ENCODE data around the gene MAT1A.

The MAT1A gene

GRCh38 chr10:80322158-80322557, 32.7 kb upstream of the MAT1A start:
- no peak for DNase-seq (ENCODE audit: low read depth)
- no peak overlapping the region for H3K4me3 ChIP-seq (ENCODE audit: control insufficient read depth, low read depth, low read length)
- no peak for TF ChIP-seq CTCF (conservative IDR thresholded peaks at IDR 0.05; ENCODE audit: control insufficient read depth, insufficient read depth, low read depth, low read length)

GRCh38 chr10:80321183-80321582, 31.7 kb upstream of the MAT1A start:
- no peak overlapping the region for H3K4me3 ChIP-seq (ENCODE audit: control insufficient read depth, low read depth, low read length)
- no peak for TF ChIP-seq CTCF (conservative IDR thresholded peaks at IDR 0.05; ENCODE audit: control insufficient read depth, insufficient read depth, low read depth, low read length)
- no peak for DNase-seq (ENCODE audit: low read depth)

- H3K4me3 ChIP-seq (ENCODE audit: control insufficient read depth, low read depth, low read length) = no peak overlapping the region
- TF ChIP-seq CTCF (conservative IDR thresholded peaks at IDR 0.05; ENCODE audit: control insufficient read depth, insufficient read depth, low read depth, low read length) = no peak
- DNase-seq (ENCODE audit: low read depth) = no peak
Measured at GRCh38 chr10:80320377-80320776, 30.9 kb upstream of the MAT1A start.

- no peak overlapping the region for H3K4me3 ChIP-seq (ENCODE audit: control insufficient read depth, low read depth, low read length)
- TF ChIP-seq CTCF (conservative IDR thresholded peaks at IDR 0.05; ENCODE audit: control insufficient read depth, insufficient read depth, low read depth, low read length) = no peak
- no peak for DNase-seq (ENCODE audit: low read depth)
Measured at GRCh38 chr10:80319725-80320290, 30.4 kb upstream of the MAT1A start.

GRCh38 chr10:80319318-80319717, 29.9 kb upstream of the MAT1A start:
- no peak for TF ChIP-seq CTCF (conservative IDR thresholded peaks at IDR 0.05; ENCODE audit: control insufficient read depth, insufficient read depth, low read depth, low read length)
- no peak overlapping the region for H3K4me3 ChIP-seq (ENCODE audit: control insufficient read depth, low read depth, low read length)

GRCh38 chr10:80318742-80319141, 29.3 kb upstream of the MAT1A start:
- TF ChIP-seq CTCF (conservative IDR thresholded peaks at IDR 0.05; ENCODE audit: control insufficient read depth, insufficient read depth, low read depth, low read length) = no peak
- DNase-seq (ENCODE audit: low read depth) = no peak
- no peak overlapping the region for H3K4me3 ChIP-seq (ENCODE audit: control insufficient read depth, low read depth, low read length)

More at GRCh38 chr10:80319318-80319717, 29.9 kb upstream of the MAT1A start:
- DNase-seq (ENCODE audit: low read depth) = no peak

GRCh38 chr10:80315391-80315790, 25.9 kb upstream of the MAT1A start:
- no peak overlapping the region for H3K4me3 ChIP-seq (ENCODE audit: control insufficient read depth, low read depth, low read length)
- no peak for TF ChIP-seq CTCF (conservative IDR thresholded peaks at IDR 0.05; ENCODE audit: control insufficient read depth, insufficient read depth, low read depth, low read length)
- DNase-seq (ENCODE audit: low read depth) = no peak

All from fibroblast of mammary gland (primary cell).